Immature natural killer cell (primary cell): Measurements from ENCODE around the gene SLC10A7. TPM values are rescaled to one million over a fixed set of nuclear protein-coding genes. Genes with fewer than 3 reads are reported as not detected.

Experiments
- polyA plus RNA-seq, 3 donors: library from polyadenylated mRNA; unstranded; fragments of 300-500 nt; fragmentation: Illumina TruSeq; gene quantifications; one replicate each; pipeline ENCODE4 v1.2.3, GENCODE V29; 2021

The SLC10A7 gene
- polyA plus RNA-seq, 3 donors from 2014 or later, result 8.0 to 13.4 (median 8.8) TPM

Other genes with a start within 250 kb of the SLC10A7 start
- not detected for gene POU4F2, start 117.0 kb upstream of the SLC10A7 start, polyA plus RNA-seq